Measurements from ENCODE around the gene NR6A1. TPM values are rescaled to one million over a fixed set of nuclear protein-coding genes. Genes with fewer than 3 reads are reported as not detected.

The NR6A1 gene
- total and polyA plus RNA-seq, 2 experiments from 2014 or later, result 0.16 TPM; not detected in 1

- H3K9ac ChIP-seq, result no peak overlapping the region
- TF ChIP-seq EZH2 (IDR thresholded peaks at IDR 0.05; ENCODE audit: insufficient read depth, poor library complexity, severe bottlenecking), result no peak
- no peak for TF ChIP-seq EZH2phosphoT487 (IDR thresholded peaks at IDR 0.05; ENCODE audit: insufficient read depth, low read depth)
- no peaks in the 10 kb centered on the region for H3K36me3 ChIP-seq (ENCODE audit: low read depth)
- H3K4me1 ChIP-seq (ENCODE audit: insufficient read depth), result peaks cover 10% of the 10 kb centered on the region
- 94 to 100% methylated on average over 1 of the region's 1 CpG for WGBS, 2 experiments (ENCODE audit: low coverage in 1 of 2, low lambda C conversion rate in 2 of 2, missing lambda C conversion rate in 2 of 2)
- no peaks in the 10 kb centered on the region for H3K9me2 ChIP-seq (ENCODE audit: insufficient read depth)
- no peak overlapping the region for H3K27ac ChIP-seq
- H3K4me2 ChIP-seq (ENCODE audit: unreplicated experiment), result no peak overlapping the region
- no peak for DNase-seq
- H3K27me3 ChIP-seq (replicated peaks; ENCODE audit: insufficient read depth), result no peaks in the 10 kb centered on the region
- in situ Hi-C loops (cut with MboI), result no loop called here
- no peak overlapping the region for H2AFZ ChIP-seq
- H4K20me1 ChIP-seq (ENCODE audit: insufficient read depth), result no peaks in the 10 kb centered on the region; the same call in 1 of the 2 replicates
- H3K9me3 ChIP-seq (ENCODE audit: low read depth), result no peaks in the 10 kb centered on the region
- H3K79me2 ChIP-seq (ENCODE audit: insufficient read depth), result peaks cover 22% of the 10 kb centered on the region; the same call in 1 of the 2 replicates
- no peak overlapping the region for H3K4me3 ChIP-seq
- no peaks in the 10 kb centered on the region for H3F3A ChIP-seq (ENCODE audit: insufficient read depth)
Measured at GRCh38 chr9:124680714-124681390, 90.3 kb downstream of the NR6A1 start.

DNA sequence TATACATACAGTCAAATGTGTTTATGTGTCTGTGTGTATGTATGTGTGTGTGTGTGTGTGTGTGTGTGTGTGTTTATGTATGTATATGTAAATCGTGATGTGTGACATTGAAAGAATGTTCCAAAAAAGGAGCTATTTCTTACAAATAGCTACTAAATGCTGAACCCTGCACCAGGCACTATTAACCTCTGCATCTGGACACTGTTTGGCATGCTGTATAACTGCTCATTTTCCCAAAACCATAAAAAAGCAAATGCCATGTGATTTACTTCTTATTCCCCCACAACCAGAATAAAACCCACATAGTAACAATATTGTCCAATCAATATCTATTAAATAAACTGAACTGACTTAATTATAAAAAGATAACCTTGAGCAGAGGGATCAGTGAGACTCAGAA, 91.1 kb downstream of the NR6A1 start:
- Histone ChIP-seq H3K36me3 (ENCODE audit: low read depth) (no peaks in the 10 kb centered on the region), H4K20me1 (ENCODE audit: insufficient read depth) (no peaks in the 10 kb centered on the region; the same call in 1 of the 2 replicates), H3K9me2 (ENCODE audit: insufficient read depth) (no peaks in the 10 kb centered on the region), H3K27me3 (replicated peaks; ENCODE audit: insufficient read depth) (no peaks in the 10 kb centered on the region), H3K9ac (no peak overlapping the region), H2AFZ (no peak overlapping the region), H3K27ac (no peak overlapping the region), H3K79me2 (ENCODE audit: insufficient read depth) (peaks cover 26% of the 10 kb centered on the region; the same call in 1 of the 2 replicates), H3F3A (ENCODE audit: insufficient read depth) (no peaks in the 10 kb centered on the region), H3K9me3 (ENCODE audit: low read depth) (no peaks in the 10 kb centered on the region), H3K4me1 (ENCODE audit: insufficient read depth) (peaks cover 17% of the 10 kb centered on the region), H3K4me2 (ENCODE audit: unreplicated experiment) (no peak overlapping the region), H3K4me3 (no peak overlapping the region)
- WGBS, 2 experiments (ENCODE audit: low coverage in 1 of 2, low lambda C conversion rate in 2 of 2, missing lambda C conversion rate in 2 of 2), result 92 to 93% methylated on average over 1 of the region's 1 CpG
- no peak for TF ChIP-seq EZH2phosphoT487 (IDR thresholded peaks at IDR 0.05; ENCODE audit: insufficient read depth, low read depth)
- TF ChIP-seq EZH2 (IDR thresholded peaks at IDR 0.05; ENCODE audit: insufficient read depth, poor library complexity, severe bottlenecking), result no peak
- in situ Hi-C loops (cut with MboI), result no loop called here
- no peak for DNase-seq

- in situ Hi-C loops (cut with MboI), result no loop called here
Measured at GRCh38 chr9:124676159-124676551, 95.0 kb downstream of the NR6A1 start.

GRCh38 chr9:124675261-124676158, 95.6 kb downstream of the NR6A1 start:
- H3K9ac ChIP-seq, result no peak overlapping the region
- H3K79me2 ChIP-seq (ENCODE audit: insufficient read depth), result peaks cover 65% of the 10 kb centered on the region
- no peaks in the 10 kb centered on the region for H3K9me3 ChIP-seq (ENCODE audit: low read depth)
- peak; percentile 38 for DNase-seq
- H3K27ac ChIP-seq, result no peak overlapping the region
- peaks cover 17% of the 10 kb centered on the region for H3K4me1 ChIP-seq (ENCODE audit: insufficient read depth)
- 41 to 42% methylated on average over 6 of the region's 6 CpGs for whole genome bisulfite sequencing, 2 experiments (ENCODE audit: low coverage in 1 of 2, low lambda C conversion rate in 2 of 2, missing lambda C conversion rate in 2 of 2)
- H3K4me2 ChIP-seq (ENCODE audit: unreplicated experiment), result peak overlapping the region; percentile 29
- H4K20me1 ChIP-seq (ENCODE audit: insufficient read depth), result no peaks in the 10 kb centered on the region; the same call in 1 of the 2 replicates
- in situ Hi-C loops (cut with MboI), result no loop called here
- H3K4me3 ChIP-seq, result no peak overlapping the region
- no peaks in the 10 kb centered on the region for H3F3A ChIP-seq (ENCODE audit: insufficient read depth)
- no peaks in the 10 kb centered on the region for H3K27me3 ChIP-seq (replicated peaks; ENCODE audit: insufficient read depth)
- no peaks in the 10 kb centered on the region for H3K9me2 ChIP-seq (ENCODE audit: insufficient read depth)
- TF ChIP-seq EZH2 (IDR thresholded peaks at IDR 0.05; ENCODE audit: insufficient read depth, poor library complexity, severe bottlenecking), result no peak
- TF ChIP-seq EZH2phosphoT487 (IDR thresholded peaks at IDR 0.05; ENCODE audit: insufficient read depth, low read depth), result no peak
- H3K36me3 ChIP-seq (ENCODE audit: low read depth), result no peaks in the 10 kb centered on the region
- H2AFZ ChIP-seq, result no peak overlapping the region

More at GRCh38 chr9:124676159-124676551, 95.0 kb downstream of the NR6A1 start:
- Histone ChIP-seq H3K9me3 (ENCODE audit: low read depth) (no peaks in the 10 kb centered on the region), H3K4me3 (no peak overlapping the region), H3K9me2 (ENCODE audit: insufficient read depth) (no peaks in the 10 kb centered on the region), H4K20me1 (ENCODE audit: insufficient read depth) (no peaks in the 10 kb centered on the region; the same call in 1 of the 2 replicates), H3K79me2 (ENCODE audit: insufficient read depth) (peaks cover 59% of the 10 kb centered on the region), H2AFZ (no peak overlapping the region), H3K36me3 (ENCODE audit: low read depth) (no peaks in the 10 kb centered on the region), H3K9ac (no peak overlapping the region), H3K4me1 (ENCODE audit: insufficient read depth) (peaks cover 17% of the 10 kb centered on the region), H3K4me2 (ENCODE audit: unreplicated experiment) (peak overlapping the region; percentile 29), H3K27ac (peak overlapping the region; percentile 11; the same call in 1 of the 2 replicates), H3F3A (ENCODE audit: insufficient read depth) (no peaks in the 10 kb centered on the region), H3K27me3 (replicated peaks; ENCODE audit: insufficient read depth) (no peaks in the 10 kb centered on the region)
- no peak for TF ChIP-seq EZH2 (IDR thresholded peaks at IDR 0.05; ENCODE audit: insufficient read depth, poor library complexity, severe bottlenecking)
- TF ChIP-seq EZH2phosphoT487 (IDR thresholded peaks at IDR 0.05; ENCODE audit: insufficient read depth, low read depth), result no peak
- WGBS, 2 experiments (ENCODE audit: low coverage in 1 of 2, low lambda C conversion rate in 2 of 2, missing lambda C conversion rate in 2 of 2), result 14 to 20% methylated on average over 2 of the region's 2 CpGs
- peak; percentile 63 for DNase-seq
